Mesodermal cell (in vitro differentiated cells): Measurements from ENCODE around the gene ARID1B.

Experiments used
- H3K27ac ChIP-seq: 2 replicates; pipeline ENCODE4 v1.7.0; 2013; ENCODE audit warnings: mild to moderate bottlenecking, low read depth, low read length, moderate library complexity; ENCODE audit not compliant: severe bottlenecking
- H3K36me3 ChIP-seq: 2 replicates; pipeline ENCODE4 v1.7.1; 2013; ENCODE audit warnings: mild to moderate bottlenecking, low read length, moderate library complexity; ENCODE audit not compliant: control insufficient read depth, insufficient read depth
- H3K4me1 ChIP-seq: one replicate; pipeline ENCODE4 v1.7.1; 2013; ENCODE audit warnings: mild to moderate bottlenecking, low read length; ENCODE audit not compliant: insufficient read depth, control insufficient read depth, poor library complexity, severe bottlenecking
- H3K4me3 ChIP-seq: 2 replicates; pipeline ENCODE4 v1.7.0; 2013; ENCODE audit warnings: low read length, control low read depth, mild to moderate bottlenecking; ENCODE audit not compliant: insufficient read depth, poor library complexity, severe bottlenecking; ENCODE audit errors: extremely low read depth
- H3K9me3 ChIP-seq: 2 replicates; pipeline ENCODE4 v1.7.1; 2013; ENCODE audit warnings: mild to moderate bottlenecking, low read length, moderate library complexity; ENCODE audit not compliant: control insufficient read depth
- WGBS, 2 experiments: methylation state at CpG; one replicate each; pipeline ENCODE4 v1.1.5; 2013; ENCODE audit warnings: missing lambda C conversion rate in 2 of 2; ENCODE audit not compliant: insufficient coverage in 2 of 2; 5-methylcytosine and 5-hydroxymethylcytosine counted together

Gene ARID1B

DNA sequence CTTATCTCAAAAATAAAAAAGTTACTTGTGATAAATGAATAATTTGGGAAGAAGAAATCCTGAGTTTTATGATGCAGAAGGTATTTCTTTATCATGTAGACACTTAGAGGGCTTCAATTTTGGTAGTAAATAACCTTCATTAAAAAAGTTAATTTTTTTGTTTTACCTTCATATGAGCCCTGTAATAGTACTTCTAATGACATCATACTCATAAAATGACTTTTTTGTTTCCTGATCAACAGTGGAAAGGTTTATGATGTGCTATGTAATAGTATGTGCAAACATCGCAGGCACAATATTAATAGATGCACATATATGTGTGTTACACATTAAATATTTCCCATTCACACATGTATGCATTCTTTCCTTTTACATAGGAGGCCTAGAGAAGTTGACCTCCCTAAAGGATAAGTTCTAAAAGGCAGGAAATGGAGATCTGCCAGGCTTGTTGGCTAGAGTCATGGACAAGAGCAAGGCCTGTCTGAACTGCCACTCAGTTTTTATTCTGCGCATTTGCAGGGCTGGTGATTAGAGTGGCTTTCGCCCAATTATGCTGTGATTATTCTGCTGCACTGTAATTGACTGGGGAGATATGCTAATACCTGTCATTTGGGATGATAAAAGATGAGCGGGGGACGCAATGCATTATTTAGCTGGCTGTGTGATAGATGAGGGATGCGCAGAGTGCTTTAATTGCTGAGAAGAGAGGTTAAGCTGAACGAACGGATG lies 273.5 kb downstream of the ARID1B start:
- peaks cover 8% of the 10 kb centered on the region for H3K36me3 ChIP-seq
- H3K4me1 ChIP-seq: no peaks in the 10 kb centered on the region
- no peaks in the 10 kb centered on the region for H3K9me3 ChIP-seq
- H3K4me3 ChIP-seq: no peak overlapping the region
- WGBS, 2 experiments: 93 to 94% methylated on average over 7 of the region's 8 CpGs
- H3K27ac ChIP-seq: no peak overlapping the region

DNA sequence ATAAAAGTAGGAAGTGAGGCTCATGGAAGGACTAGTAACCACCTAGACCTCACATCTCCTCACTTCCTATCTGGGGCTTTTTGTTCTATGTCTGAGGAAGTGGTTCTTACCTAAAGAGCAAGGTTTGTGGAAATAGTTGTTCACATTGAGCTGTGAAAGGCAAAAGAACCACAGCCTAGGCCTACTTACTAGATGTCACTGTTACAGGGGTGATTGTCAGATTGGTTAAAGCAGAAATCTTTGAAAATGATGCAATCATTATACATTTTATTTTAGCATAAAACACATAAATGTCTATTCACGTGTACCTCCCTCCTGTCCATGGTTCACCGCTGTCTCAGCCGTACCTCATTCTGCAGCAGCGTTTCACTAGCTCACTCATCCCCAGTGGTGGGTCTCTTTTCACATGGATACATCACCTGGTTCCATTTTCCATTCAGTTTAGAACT lies 277.4 kb downstream of the ARID1B start:
- WGBS, 2 experiments: 83 to 97% methylated on average over 4 of the region's 4 CpGs
- no peaks in the 10 kb centered on the region for H3K4me1 ChIP-seq

DNA sequence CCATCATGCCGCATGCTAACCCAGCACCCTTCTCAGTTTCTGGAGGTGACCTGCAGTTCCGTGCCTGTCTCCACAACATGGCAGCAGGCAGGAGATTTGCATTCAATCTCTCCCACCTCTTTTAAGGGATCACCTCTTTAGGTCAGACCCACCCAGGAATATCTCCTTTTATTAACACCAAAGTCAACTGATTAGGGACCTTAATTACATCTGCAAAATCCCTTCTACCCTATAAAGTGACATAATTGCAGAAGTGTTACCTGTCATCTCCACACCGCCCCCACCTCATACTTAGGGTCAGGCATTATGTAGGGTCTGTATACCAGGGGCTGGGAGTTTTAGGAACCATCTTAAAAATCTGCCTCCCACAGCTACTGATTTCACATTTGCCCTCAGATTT lies 278.7 kb downstream of the ARID1B start:
- H3K4me3 ChIP-seq: no peak overlapping the region
- no peak overlapping the region for H3K27ac ChIP-seq
- H3K4me1 ChIP-seq: no peaks in the 10 kb centered on the region
- peaks cover 15% of the 10 kb centered on the region for H3K36me3 ChIP-seq
- H3K9me3 ChIP-seq: peaks cover 3% of the 10 kb centered on the region
- WGBS, 2 experiments: 92 to 100% methylated on average over 2 of the region's 3 CpGs

More for the DNA sequence above, 277.4 kb downstream of the ARID1B start:
- Histone ChIP-seq H3K9me3 (peaks cover 3% of the 10 kb centered on the region), H3K4me3 (no peak overlapping the region), H3K36me3 (peaks cover 15% of the 10 kb centered on the region), H3K27ac (no peak overlapping the region)

DNA sequence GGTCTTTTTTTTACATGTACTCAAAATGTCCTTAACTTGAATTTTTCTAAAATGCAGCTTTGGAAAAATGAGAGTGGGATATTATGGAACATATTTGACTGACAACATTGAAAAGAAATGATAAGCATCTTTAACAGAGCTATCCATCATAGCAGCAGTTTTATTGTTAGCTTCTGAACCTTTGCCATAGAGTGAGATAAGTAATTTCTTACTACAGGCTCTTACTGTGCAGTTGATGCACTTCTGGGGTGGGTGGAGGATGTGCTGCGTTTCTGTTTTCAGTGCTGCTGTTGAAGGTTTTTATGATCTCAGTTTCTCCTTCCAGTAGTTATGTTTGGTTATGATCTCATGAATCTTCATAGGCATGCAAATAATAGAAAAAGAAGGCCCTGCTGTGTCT lies 279.1 kb downstream of the ARID1B start:
- Histone ChIP-seq H3K4me3 (no peak overlapping the region), H3K9me3 (peaks cover 3% of the 10 kb centered on the region), H3K36me3 (peaks cover 15% of the 10 kb centered on the region), H3K4me1 (no peaks in the 10 kb centered on the region), H3K27ac (no peak overlapping the region)
- WGBS, 2 experiments: no CpG with 5 or more reads among the region's 1 CpG

DNA sequence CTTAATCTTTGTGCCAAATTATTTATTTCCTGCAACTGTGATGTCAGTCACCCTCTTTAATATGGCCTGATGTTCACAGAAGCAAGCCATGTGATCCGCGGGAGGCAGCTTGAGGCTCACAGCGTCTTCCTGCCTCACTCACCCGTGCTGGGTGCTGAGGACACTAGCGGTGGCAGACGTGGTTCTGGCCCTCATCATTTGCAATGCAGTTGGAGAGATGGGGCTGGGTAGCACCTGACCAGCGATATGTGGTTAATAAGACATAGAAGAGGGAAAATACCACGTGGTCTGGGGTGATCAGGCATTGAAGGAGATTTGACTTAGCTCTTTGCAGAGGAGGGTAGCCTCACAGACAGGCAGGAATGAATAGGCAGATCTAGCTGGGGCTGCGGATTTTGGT lies 281.4 kb downstream of the ARID1B start:
- no peaks in the 10 kb centered on the region for H3K4me1 ChIP-seq
- peaks cover 15% of the 10 kb centered on the region for H3K36me3 ChIP-seq
- no peak overlapping the region for H3K4me3 ChIP-seq
- peaks cover 3% of the 10 kb centered on the region for H3K9me3 ChIP-seq
- H3K27ac ChIP-seq: no peak overlapping the region
- WGBS, 2 experiments: 84 to 85% methylated on average over 6 to 9 of the region's 9 CpGs

DNA sequence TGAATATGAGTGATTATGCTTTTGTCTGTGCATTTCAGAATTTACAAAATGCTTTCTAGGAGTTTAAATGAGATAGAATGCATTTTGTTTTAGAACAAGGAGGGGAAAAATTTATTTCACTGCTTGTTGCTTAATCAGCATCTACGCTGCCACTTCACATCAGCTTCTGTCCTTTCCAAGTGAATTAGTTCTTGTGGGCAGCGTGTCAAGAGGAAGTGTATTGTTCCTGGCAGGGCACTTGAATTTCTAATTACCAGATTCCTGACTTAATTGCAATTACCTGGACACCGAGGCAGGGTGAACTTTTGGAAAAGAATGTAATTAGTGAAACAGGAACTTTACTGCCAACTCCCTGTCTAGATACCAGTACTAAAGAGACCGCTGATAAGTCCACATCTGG lies 282.6 kb downstream of the ARID1B start:
- WGBS, 2 experiments: 72 to 74% methylated on average over 2 of the region's 4 CpGs
- H3K9me3 ChIP-seq: peaks cover 3% of the 10 kb centered on the region
- no peak overlapping the region for H3K4me3 ChIP-seq
- H3K27ac ChIP-seq: no peak overlapping the region
- H3K4me1 ChIP-seq: no peaks in the 10 kb centered on the region
- peaks cover 12% of the 10 kb centered on the region for H3K36me3 ChIP-seq

DNA sequence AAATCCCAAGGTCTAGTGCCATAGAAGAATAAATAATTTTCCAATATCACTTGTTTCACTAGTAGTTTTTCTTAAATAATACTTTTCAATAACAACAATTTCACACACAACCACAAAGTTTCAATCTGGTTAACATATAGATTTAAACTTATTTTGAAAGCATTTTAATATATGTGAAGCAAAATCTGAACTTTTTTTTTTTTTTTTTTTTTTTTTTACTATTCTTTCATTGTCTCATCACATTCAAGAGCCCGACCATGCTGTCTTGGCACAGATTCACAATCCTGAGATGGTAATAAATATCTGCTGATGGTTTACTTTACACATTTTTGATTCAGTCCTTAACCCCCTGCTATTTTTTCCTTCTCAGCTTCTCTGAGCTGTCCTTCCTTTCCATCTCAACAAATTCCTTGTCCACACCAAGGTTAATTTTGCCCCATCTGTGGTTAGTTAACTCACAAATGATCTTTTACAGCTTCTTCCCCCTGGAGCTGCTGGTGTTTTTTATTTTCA lies 283.3 kb downstream of the ARID1B start:
- no peak overlapping the region for H3K27ac ChIP-seq
- H3K4me1 ChIP-seq: no peaks in the 10 kb centered on the region
- H3K9me3 ChIP-seq: peaks cover 3% of the 10 kb centered on the region
- H3K4me3 ChIP-seq: no peak overlapping the region
- H3K36me3 ChIP-seq: peaks cover 9% of the 10 kb centered on the region
- no CpG with 5 or more reads among the region's 1 CpG for WGBS, 2 experiments

DNA sequence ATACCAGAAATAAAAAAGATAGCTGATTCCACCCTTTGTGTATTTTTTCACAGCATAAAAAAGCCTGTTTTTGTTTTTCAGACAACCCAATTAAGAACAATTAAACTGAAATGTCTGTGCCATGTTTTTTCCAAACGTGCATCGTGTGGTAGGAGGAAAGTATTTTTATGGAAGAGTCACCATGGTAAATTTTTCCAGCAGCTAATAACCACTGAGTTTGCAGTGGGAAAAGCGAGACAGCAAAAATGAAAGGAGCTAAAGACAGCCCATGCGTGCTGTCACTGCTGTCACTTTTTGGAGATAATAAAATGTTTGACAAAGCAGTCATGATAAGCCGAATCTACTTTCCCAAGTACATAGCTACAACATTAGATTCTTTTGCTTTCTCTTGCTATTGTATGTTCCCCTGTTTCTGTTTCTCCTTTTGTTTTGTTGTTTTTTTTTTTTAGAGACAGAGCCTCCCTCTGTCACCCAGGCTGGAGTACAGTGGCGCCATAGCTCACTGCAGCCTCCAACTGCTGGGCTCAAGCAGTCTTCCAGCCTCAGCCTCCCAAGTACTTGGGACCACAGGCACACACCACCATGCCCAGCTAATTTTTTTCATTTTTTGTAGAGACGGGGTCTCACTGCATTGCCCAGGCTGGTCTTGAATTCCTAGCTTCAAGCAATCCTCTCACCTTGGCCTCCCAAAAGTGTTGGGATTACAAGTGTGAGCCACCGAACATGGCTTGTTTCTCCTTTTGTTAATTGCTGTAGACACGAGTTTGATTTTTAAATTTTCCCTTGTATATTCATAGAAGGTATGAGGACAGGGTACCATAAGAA lies 284.8 kb downstream of the ARID1B start:
- Histone ChIP-seq H3K9me3 (no peaks in the 10 kb centered on the region), H3K36me3 (peaks cover 3% of the 10 kb centered on the region), H3K4me1 (peaks cover 3% of the 10 kb centered on the region), H3K4me3 (no peak overlapping the region), H3K27ac (no peak overlapping the region)
- 97 to 100% methylated on average over 4 to 5 of the region's 9 CpGs for WGBS, 2 experiments

DNA sequence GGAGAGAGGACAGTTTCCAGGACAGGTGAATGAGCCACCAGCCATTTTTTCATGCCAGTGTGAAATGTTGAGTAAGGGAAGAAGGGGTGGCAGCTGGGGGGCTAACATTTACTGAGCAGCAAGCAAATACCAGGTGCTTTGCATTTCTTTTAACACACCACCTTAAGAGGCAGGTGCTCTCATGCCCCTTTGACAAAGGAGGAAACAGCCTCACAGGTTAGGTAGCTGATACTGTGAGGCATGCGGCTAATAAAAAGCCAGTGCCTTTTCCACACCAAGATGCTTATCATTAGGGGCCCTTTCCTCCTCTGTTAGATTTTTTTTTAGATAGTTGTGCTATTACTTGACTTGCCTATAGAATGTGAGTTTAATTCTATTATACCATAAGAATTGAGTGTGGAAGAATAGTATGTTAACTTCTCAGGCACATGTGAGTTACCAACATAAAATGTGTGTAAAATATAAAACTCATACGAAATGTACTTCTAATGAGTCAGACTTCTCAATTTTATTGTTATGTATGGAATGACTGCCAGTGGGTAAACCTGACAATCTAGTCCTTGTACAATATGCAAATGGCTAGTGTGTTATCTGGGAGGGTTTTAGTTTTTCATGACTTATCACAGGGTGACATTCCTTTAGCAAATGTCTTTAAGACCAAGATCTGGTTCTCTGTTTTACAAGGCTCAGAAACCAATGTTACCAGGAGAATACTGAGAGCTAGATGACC lies 286.2 kb downstream of the ARID1B start:
- H3K9me3 ChIP-seq: no peaks in the 10 kb centered on the region
- H3K4me1 ChIP-seq: peaks cover 11% of the 10 kb centered on the region
- H3K36me3 ChIP-seq: no peaks in the 10 kb centered on the region
- WGBS, 2 experiments: no CpG with 5 or more reads among the region's 2 CpGs
- no peak overlapping the region for H3K4me3 ChIP-seq
- H3K27ac ChIP-seq: no peak overlapping the region

DNA sequence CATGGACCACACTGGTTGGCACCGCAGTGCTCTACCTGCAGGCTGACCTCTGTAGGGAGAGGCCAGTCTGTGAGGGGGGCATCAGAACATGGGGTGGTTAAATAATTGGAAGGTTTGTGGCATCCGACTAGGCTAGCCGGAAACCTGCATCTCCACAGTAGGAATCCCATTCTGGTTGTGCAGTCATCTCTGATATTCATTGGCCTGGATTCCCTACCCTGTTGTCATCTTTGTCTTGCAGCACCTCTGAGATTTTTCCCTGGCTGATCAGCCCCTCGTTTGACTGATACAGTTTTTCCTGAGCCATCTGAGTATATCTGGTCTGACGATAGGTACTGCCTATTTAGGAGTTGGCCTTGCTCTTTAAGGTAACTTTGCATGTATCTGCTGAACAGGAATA lies 286.7 kb downstream of the ARID1B start:
- Histone ChIP-seq H3K27ac (no peak overlapping the region), H3K4me3 (no peak overlapping the region), H3K4me1 (peaks cover 16% of the 10 kb centered on the region), H3K36me3 (no peaks in the 10 kb centered on the region), H3K9me3 (no peaks in the 10 kb centered on the region)
- WGBS, 2 experiments: 82 to 92% methylated on average over 4 to 5 of the region's 5 CpGs
